ENCODE results near the gene ATAD3B.
"Not testable (repeated sequence)": the region's sequence is repeated elsewhere in the genome, so short reads cannot be mapped to it uniquely, and the experiment has no call there.

- TF ChIP-seq CTCF (IDR thresholded peaks at IDR 0.05; ENCODE audit: insufficient read depth, low read depth, low read length); EZH2 (IDR thresholded peaks at IDR 0.05; ENCODE audit: insufficient read depth, low read length): not testable (repeated sequence)
Observed at GRCh38 chr1:1533176-1533893, 61.8 kb downstream of the ATAD3B start.
